Measurements from ENCODE around the gene SEPTIN3. TPM values are rescaled to one million over a fixed set of nuclear protein-coding genes. Genes with fewer than 3 reads are reported as not detected.

Gene SEPTIN3
- total and polyA plus RNA-seq, 9 of the 15 experiments (the other 6 are each of a cell fraction or from before 2014, with no cell fraction given) = 0.06 TPM; not detected in 8

DNA sequence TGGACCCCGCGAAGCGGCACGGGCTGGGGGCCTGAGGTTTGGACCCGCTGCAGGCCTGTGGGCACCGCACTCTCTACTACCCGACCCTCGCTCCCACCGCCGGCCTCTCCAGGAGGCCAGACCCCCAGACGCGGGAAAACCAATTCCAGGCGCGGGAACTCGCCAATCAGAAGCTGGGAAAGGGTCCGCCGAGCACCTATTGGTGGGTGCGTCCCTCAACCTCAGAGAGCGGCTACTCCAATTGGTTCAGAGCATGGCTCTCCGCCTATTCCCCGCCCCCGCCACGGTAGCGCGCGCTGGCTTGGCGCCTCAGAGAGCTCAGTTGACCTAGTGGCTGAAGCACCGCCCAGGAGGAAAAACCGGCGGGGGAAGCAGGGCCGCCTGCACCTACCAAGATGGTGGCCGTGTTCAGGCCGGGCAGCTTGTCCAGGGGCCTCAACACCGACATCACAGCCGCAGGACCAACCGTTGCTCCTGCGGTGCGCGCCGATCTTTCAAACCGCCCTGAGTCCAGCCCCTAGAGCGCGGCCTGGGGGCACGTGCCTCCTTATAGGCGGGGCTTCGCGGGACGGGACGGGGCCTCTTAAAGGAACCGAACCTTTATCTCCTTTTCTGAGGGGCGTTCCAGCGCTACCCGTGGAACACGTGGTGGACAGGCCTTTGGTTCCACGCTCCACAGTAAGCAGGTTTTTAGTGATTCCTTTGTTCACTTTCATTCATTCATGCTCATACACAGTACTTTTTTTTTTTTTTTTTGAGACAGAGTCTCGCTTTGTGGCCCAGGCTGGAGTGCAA lies 22.4 kb upstream of the SEPTIN3 start, which contains the start of gene CENPM (continued):
- TF ChIP-seq, protein P1, sequence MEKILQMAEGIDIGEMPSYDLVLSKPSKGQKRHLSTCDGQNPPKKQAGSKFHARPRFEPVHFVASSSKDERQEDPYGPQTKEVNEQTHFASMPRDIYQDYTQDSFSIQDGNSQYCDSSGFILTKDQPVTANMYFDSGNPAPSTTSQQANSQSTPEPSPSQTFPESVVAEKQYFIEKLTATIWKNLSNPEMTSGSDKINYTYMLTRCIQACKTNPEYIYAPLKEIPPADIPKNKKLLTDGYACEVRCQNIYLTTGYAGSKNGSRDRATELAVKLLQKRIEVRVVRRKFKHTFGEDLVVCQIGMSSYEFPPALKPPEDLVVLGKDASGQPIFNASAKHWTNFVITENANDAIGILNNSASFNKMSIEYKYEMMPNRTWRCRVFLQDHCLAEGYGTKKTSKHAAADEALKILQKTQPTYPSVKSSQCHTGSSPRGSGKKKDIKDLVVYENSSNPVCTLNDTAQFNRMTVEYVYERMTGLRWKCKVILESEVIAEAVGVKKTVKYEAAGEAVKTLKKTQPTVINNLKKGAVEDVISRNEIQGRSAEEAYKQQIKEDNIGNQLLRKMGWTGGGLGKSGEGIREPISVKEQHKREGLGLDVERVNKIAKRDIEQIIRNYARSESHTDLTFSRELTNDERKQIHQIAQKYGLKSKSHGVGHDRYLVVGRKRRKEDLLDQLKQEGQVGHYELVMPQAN (IDR thresholded peaks at IDR 0.05; ENCODE audit: borderline replicate concordance) = peak; percentile 85; the same call in 1 of the 2 replicates
- no peak for TF ChIP-seq ZFPM2 (CRISPR knock-in tag; IDR thresholded peaks at IDR 0.05)
- TF ChIP-seq BCL6 (CRISPR knock-in tag; IDR thresholded peaks at IDR 0.05) = no peak
- TF ChIP-seq DPF2 (IDR thresholded peaks at IDR 0.05) = peak; percentile 29; the same call in 1 of the 2 replicates
- TF ChIP-seq ZFX (CRISPR knock-in tag; IDR thresholded peaks at IDR 0.05) = peak; percentile 72
- TF ChIP-seq MYBL2 (IDR thresholded peaks at IDR 0.05; ENCODE audit: low read depth) = peak; percentile 93
- no peak for TF ChIP-seq MYBL2 (CRISPR knock-in tag; IDR thresholded peaks at IDR 0.05; ENCODE audit: borderline replicate concordance)
- TF ChIP-seq, protein P2, sequence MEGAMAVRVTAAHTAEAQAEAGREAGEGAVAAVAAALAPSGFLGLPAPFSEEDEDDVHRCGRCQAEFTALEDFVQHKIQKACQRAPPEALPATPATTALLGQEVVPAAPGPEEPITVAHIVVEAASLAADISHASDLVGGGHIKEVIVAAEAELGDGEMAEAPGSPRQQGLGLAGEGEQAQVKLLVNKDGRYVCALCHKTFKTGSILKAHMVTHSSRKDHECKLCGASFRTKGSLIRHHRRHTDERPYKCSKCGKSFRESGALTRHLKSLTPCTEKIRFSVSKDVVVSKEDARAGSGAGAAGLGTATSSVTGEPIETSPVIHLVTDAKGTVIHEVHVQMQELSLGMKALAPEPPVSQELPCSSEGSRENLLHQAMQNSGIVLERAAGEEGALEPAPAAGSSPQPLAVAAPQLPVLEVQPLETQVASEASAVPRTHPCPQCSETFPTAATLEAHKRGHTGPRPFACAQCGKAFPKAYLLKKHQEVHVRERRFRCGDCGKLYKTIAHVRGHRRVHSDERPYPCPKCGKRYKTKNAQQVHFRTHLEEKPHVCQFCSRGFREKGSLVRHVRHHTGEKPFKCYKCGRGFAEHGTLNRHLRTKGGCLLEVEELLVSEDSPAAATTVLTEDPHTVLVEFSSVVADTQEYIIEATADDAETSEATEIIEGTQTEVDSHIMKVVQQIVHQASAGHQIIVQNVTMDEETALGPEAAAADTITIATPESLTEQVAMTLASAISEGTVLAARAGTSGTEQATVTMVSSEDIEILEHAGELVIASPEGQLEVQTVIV (CRISPR knock-in tag; IDR thresholded peaks at IDR 0.05; ENCODE audit: borderline replicate concordance) = no peak
- TF ChIP-seq FOXK1 (CRISPR knock-in tag; IDR thresholded peaks at IDR 0.05; ENCODE audit: borderline replicate concordance) = no peak
- peak; percentile 94 for TF ChIP-seq L3MBTL2 (IDR thresholded peaks at IDR 0.05)
